HG02970 (cell line): ENCODE data around the gene PYGB.
A peak's percentile ranks its signal among the peaks of the same experiment; 100 is the strongest.

Source experiments
- ATAC-seq: cut with Tn5 transposase; IDR thresholded peaks from one replicate; pipeline ENCODE4 v1.9.1; 2021; ENCODE audit warnings: mild to moderate bottlenecking, moderate library complexity, moderate number of reproducible peaks; ENCODE audit not compliant: unreplicated experiment, low FRiP score

The PYGB gene

GRCh38 chr20:25247000-25247517 lies 826 bp upstream of the PYGB start:
- no peak for ATAC-seq

- peak; percentile 25 for ATAC-seq
These were observed 348 bp upstream of the PYGB start for GRCh38 chr20:25247518-25247955.

- no peak for ATAC-seq
These were observed 894 bp downstream of the PYGB start for GRCh38 chr20:25248786-25249172.

- ATAC-seq: no peak
These were observed 1.5 kb downstream of the PYGB start for GRCh38 chr20:25249198-25249931.

- ATAC-seq: no peak
These were observed 2.6 kb downstream of the PYGB start for GRCh38 chr20:25250508-25250907.

GRCh38 chr20:25251019-25251418 lies 3.1 kb downstream of the PYGB start:
- ATAC-seq: no peak

- ATAC-seq: no peak
These were observed 3.7 kb downstream of the PYGB start for GRCh38 chr20:25251558-25251957.

- no peak for ATAC-seq
These were observed 4.4 kb downstream of the PYGB start for GRCh38 chr20:25252230-25252651.

GRCh38 chr20:25252686-25253421 lies 5.0 kb downstream of the PYGB start:
- ATAC-seq: no peak

- ATAC-seq: no peak
These were observed 5.9 kb downstream of the PYGB start for GRCh38 chr20:25253606-25254275.

- ATAC-seq: no peak
These were observed 6.7 kb downstream of the PYGB start for GRCh38 chr20:25254571-25254970.

- ATAC-seq: no peak
These were observed 7.2 kb downstream of the PYGB start for GRCh38 chr20:25254986-25255680.

GRCh38 chr20:25256226-25256859 lies 8.5 kb downstream of the PYGB start:
- no peak for ATAC-seq

- ATAC-seq: no peak
These were observed 9.2 kb downstream of the PYGB start for GRCh38 chr20:25257130-25257529.

GRCh38 chr20:25257756-25258475 lies 10.0 kb downstream of the PYGB start:
- no peak for ATAC-seq

GRCh38 chr20:25258476-25258805 lies 10.6 kb downstream of the PYGB start:
- ATAC-seq: no peak

- no peak for ATAC-seq
These were observed 10.9 kb downstream of the PYGB start for GRCh38 chr20:25258828-25259227.

GRCh38 chr20:25259358-25259757 lies 11.5 kb downstream of the PYGB start:
- no peak for ATAC-seq

- no peak for ATAC-seq
These were observed 11.9 kb downstream of the PYGB start for GRCh38 chr20:25259788-25260254.
